ENCODE results near the gene PLEKHA3. TPM values are rescaled to one million over a fixed set of nuclear protein-coding genes. Genes with fewer than 3 reads are reported as not detected.

Gene PLEKHA3
- total and polyA plus RNA-seq, 2 experiments from 2014 or later: 8.8 to 15.2 TPM

GRCh38 chr2:178528647-178529046 is 48.4 kb downstream of the PLEKHA3 start (continued):
- TF ChIP-seq REST (IDR thresholded peaks at IDR 0.05; ENCODE audit: unreplicated experiment) (no peak), ZNF331 (CRISPR knock-in tag; IDR thresholded peaks at IDR 0.05; ENCODE audit: low read depth) (no peak), NANOG (IDR thresholded peaks at IDR 0.05; ENCODE audit: borderline replicate concordance) (no peak), STAT1 (IDR thresholded peaks at IDR 0.05; ENCODE audit: unreplicated experiment) (no peak)

GRCh38 chr2:178529194-178529593 is 48.9 kb downstream of the PLEKHA3 start:
- H3K27me3 Mint-ChIP-seq (ENCODE audit: insufficient read depth, low read depth, poor library complexity): no peaks in the 10 kb centered on the region
- no peaks in the 10 kb centered on the region for H3K4me1 Mint-ChIP-seq
- H3K4me3 Mint-ChIP-seq: no peak overlapping the region
- H3K27me3 ChIP-seq (ENCODE audit: insufficient read depth): no peaks in the 10 kb centered on the region
- no peaks in the 10 kb centered on the region for H3K9me3 Mint-ChIP-seq
- H3K79me2 ChIP-seq (replicated peaks; ENCODE audit: insufficient read depth): peaks cover 91% of the 10 kb centered on the region
- no peak for ATAC-seq
- no peaks in the 10 kb centered on the region for H3F3A ChIP-seq (replicated peaks; ENCODE audit: low read depth)
- no peak overlapping the region for H2AFZ ChIP-seq
- no peak for DNase-seq (ENCODE audit: low spot score)
- peaks cover 3% of the 10 kb centered on the region; the same call in 1 of the 2 replicates for H3K4me1 ChIP-seq (ENCODE audit: insufficient read depth)
- H3K4me3 ChIP-seq: no peak overlapping the region
- no peaks in the 10 kb centered on the region for H3K9me2 ChIP-seq (ENCODE audit: insufficient read depth)
- no peaks in the 10 kb centered on the region; the same call in 1 of the 2 replicates for H4K20me1 ChIP-seq (replicated peaks; ENCODE audit: insufficient read depth)
- H3K36me3 Mint-ChIP-seq (ENCODE audit: low read depth): peaks cover 13% of the 10 kb centered on the region
- H3K36me3 ChIP-seq (ENCODE audit: insufficient read depth): no peaks in the 10 kb centered on the region; the same call in 1 of the 2 replicates
- no peak overlapping the region for H3K27ac Mint-ChIP-seq
- no peak overlapping the region for H3K4me2 ChIP-seq
- H3K27ac ChIP-seq (ENCODE audit: low read depth): no peak overlapping the region
- TF ChIP-seq ZNF462 (CRISPR knock-in tag; IDR thresholded peaks at IDR 0.05): no peak
- no peak for TF ChIP-seq POLR2AphosphoS5 (IDR thresholded peaks at IDR 0.05; ENCODE audit: low read depth)
- TF ChIP-seq CTCF (conservative IDR thresholded peaks at IDR 0.05; ENCODE audit: low read depth in 2 of 2): no peak
- TF ChIP-seq REST (IDR thresholded peaks at IDR 0.05; ENCODE audit: unreplicated experiment): no peak
- no peak for TF ChIP-seq ZNF114 (CRISPR knock-in tag; IDR thresholded peaks at IDR 0.05)
- no peak for TF ChIP-seq CREB1 (CRISPR knock-in tag; IDR thresholded peaks at IDR 0.05; ENCODE audit: low read depth)

All from GM23338 (cell line).